Stromal cell of bone marrow (primary cell): Measurements from ENCODE around the gene ELMO1.
"Not testable (repeated sequence)": the region's sequence is repeated elsewhere in the genome, so short reads cannot be mapped to it uniquely, and the experiment has no call there.

Source experiments
- DNase-seq: peaks from one replicate; pipeline ENCODE4 v3.0.0-alpha.2; 2012; ENCODE audit warnings: low read depth

Gene ELMO1

DNA sequence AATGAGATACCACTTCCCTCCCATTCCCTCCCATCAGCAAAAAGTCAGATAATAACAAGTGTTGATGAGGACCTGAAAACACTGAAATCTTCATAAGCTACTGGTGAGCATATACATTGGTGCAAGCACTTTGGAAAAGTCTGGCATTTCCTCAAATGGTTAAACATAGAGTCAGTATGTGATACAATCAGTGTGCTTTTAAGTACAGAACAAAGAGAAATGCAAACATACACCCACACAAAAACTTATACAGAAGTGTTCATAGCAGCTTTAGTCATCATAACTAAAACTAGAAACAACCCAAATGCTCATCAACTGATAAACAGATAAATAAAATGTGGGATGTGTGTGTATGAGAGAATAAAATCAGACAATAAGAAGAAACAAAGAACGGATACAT, 261.9 kb downstream of the ELMO1 start:
- DNase-seq = no peak

DNA sequence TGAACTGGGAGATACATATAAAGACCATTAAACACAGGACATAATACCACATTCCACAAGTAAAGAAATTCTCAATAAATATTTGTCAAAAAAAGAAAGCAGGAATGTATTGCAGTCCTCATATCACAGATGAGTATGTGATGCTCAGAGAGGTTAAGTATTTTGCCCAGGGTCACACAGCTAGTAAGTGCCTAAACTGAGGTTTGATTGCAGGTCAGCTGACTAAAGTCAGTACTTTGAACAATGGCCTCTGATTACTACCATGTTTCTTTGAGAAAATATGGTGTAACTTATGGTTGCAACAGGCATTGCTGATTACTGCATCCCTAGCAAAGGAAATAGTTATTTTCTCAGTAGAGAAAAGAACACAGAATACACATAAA, 267.1 kb downstream of the ELMO1 start:
- DNase-seq = no peak

DNA sequence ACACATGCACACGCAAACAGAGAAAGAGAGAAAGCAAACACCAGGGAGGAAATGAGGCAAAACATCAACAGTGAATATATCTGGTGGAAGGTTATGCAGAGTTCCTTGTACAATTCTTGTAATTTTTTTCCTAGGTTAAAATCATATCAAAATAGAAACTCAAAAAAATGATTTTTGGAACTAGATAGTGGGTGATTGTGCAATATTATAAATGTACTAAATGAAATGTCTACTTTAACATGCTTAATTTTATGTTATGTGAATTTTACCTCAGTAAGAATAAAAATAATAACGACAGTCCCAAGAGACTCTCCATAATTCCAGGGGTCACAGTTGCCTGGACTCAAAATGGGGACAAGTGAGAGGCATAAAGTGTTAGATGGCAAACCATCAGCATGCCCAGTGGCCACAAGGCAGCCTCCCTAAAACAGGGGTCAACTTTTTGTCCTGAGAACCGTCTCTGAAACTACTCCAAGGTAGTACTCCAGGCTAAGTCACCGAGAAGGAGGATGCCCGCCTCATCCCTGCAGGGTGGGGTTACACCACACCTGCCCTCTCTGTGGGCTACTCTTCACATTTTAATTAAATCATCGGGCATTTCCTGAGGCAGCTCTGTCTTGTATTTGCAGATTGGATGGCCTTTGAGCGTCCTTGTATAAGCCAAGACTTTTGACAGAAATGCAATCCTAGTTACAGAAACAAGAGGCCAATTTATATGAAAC, 267.7 kb downstream of the ELMO1 start:
- no peak for DNase-seq

DNA sequence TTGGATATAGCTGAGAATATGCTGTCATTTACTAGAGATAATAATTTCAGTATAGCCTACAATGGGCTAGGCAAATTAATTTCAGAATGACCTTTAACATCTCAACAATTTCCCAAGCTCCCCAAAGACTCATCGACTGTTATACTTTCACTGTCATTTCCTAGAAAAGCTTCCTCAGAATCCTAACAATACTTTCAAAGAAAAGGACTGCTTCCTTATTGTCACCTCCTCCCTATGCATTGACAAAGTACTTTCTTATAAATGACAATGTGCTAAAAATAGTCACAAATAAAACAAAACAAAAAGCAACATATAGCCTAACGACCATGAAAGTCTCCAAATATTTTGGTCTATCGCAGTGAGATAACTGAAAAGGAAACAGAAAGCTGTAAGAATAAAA, 272.6 kb downstream of the ELMO1 start:
- no peak for DNase-seq

DNA sequence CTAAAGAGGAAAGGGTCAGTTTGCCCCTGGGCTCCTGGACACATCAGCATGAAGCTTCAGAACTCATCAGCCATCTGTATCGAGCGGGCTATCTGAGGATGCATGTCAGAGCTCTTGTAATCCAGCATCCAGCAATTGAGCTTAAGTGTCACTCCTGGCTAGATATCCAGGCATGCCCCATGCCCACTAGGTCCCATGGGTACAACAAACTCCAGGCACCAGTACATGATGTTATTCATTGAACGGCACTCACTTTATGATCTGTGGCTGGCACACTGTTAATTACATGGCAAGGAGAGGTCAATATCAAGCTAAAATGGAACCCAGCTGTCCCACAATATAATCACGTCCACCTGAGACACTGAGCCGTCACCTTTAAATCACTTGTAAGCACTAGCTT, 274.2 kb downstream of the ELMO1 start:
- DNase-seq = no peak

DNA sequence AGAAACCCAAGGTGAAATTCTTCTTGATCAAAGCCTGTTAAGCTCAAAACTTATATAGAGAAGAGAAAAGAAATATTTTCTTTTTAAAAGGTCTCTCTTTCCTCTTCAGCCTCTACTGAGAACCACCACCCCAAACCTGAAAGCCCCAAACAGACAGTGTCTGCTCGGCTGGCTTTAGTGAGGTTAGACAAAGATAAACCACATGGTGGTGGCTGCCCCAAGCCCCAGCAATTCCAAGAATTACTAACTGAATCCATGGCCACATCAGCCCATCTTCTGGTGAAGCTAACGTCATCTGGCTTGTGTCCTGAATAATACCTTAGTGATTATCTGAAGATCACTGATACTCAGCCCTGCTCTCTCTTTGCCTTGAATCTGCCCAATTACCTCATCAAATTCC, 275.0 kb downstream of the ELMO1 start:
- no peak for DNase-seq

DNA sequence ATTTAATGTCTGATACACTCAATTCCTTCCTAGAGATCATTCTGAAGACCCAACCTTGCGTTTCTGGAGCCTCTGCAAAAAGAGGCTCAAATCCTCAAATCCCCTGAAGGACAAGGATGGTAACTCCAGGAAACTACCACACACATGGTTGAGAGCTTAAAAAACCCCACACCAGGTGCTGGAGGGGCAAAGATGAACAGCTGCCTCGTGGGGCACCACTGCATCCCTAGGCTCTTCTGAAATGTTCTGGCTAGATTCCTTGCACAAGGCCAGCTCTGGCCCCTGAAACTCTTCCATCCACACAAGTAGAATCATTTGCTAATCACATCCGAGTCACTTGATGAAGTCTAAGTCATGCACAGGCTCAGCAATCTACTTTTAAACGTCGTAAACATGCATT, 286.6 kb downstream of the ELMO1 start:
- DNase-seq = no peak

DNA sequence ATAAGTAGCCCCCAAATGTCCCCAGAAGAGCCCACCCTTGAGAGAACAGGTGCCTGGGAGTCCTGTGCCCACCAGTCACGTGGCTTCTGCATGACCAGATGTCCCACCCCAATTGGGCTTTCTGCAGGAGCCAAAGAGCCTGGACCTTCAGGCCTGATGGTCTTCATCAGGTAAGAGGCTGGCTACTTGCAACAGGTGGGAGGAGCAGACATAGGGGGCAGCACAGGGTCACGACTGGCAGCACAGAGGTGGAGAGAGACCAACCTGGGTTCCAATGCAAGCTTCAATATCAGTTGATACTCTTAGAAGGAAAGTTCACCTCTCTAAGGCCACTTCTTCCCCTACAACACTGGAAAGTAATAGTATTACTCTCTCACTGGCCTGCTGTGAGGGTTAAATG, 288.0 kb downstream of the ELMO1 start:
- no peak for DNase-seq

DNA sequence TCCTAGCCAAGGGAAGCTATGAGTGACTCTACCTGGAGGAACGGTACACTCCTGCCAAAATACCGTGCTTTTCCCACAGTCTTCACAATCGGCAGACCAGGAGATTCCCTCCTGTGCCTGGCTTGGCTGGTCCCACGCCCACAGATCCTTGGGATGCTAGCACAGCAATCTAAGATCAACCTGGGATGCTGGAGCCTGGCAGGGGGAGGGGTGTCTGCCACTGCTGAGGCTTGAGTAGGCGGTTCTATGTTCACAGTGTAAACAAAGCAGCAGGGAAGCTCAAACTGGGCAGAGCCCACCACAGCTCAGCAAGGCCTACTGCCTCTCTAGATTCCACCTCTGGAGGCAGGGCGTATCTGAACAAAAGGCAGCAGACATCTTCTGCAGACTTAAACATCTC, 295.3 kb downstream of the ELMO1 start:
- DNase-seq = no peak

DNA sequence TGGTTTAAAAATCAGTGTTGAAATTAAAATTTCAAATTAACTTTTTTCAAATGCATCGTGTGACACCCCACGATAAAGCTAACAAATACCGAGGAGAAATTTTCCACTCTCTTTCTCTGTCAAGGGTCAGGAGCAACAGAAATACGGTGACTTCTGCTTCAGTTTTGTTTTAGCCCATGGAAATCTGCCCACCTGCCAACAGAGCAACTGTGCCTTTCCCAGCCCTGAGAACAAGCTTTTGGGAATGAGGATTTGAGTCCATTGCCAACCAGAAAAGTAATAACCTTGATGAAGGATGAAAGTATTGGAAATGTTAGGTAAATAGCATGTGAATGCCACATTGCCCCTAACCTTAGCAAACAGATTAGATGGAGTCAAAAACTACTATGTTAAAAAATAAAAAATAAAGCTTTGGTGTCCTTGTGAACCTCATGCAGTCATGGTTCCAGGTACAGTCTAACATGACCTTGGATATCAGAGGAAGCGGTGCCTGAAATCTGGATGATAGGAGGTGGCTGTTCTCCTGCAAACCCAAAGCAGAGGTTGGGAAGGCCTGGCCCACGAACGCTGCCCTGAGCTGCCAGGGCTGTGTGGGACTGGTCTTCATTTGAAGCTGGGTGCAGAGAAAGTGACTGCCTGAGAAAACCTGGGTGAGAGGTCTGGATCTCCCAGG, 296.8 kb downstream of the ELMO1 start:
- DNase-seq = no peak

DNA sequence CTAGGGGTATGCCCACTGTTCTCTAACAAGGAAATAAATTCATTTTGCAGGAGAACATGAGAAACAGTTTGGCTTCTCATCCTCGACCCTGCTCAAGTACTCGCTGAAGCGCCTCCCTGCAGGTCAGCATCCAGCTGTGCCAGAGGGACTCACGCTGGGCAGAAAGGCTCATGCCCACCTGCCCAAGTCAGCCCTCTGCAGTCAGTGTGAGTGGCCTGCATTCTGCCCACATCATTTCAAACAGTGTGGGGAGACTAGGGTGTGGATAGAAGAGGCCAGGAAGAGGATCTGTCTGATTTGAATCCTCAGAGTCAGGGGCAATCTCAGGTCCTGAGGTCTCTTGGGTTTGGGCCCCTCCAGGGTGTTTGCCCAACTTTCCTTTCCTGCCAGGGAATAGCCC, 297.8 kb downstream of the ELMO1 start:
- no peak for DNase-seq

DNA sequence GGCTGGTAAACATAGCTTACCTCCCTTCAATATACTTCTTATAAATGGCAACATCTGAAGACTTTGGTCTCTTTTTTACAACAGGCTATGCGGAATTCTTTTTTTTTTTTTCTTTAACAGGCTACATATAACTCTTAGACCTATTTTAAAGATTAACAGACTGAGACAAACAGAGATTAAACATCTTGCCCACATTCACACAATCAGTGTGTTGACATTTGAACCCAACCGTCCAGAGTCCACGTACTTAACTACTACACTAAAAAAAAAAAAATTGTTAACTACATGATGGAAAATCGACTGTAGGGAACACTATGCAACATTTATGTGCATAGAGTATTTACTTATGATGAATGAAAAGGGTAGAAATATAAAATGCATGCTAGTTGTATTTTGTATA, 298.5 kb downstream of the ELMO1 start:
- DNase-seq = no peak

DNA sequence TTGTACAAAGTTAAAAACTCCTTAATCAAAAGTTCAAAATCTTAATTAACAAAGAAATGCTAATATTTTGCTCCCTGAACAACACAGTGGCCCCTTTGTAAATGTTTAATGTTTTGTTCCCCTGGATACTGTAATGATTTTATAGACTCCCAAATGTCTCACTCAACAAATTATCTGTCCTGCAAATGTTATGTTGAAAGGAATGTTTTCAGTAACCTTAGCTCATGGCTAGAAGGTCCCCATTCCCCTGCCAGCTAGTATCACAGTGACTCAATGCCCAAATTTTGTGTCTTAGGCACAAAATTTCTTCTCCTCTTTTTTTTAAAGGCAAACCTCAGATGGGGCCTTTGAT, 298.9 kb downstream of the ELMO1 start:
- no peak for DNase-seq

DNA sequence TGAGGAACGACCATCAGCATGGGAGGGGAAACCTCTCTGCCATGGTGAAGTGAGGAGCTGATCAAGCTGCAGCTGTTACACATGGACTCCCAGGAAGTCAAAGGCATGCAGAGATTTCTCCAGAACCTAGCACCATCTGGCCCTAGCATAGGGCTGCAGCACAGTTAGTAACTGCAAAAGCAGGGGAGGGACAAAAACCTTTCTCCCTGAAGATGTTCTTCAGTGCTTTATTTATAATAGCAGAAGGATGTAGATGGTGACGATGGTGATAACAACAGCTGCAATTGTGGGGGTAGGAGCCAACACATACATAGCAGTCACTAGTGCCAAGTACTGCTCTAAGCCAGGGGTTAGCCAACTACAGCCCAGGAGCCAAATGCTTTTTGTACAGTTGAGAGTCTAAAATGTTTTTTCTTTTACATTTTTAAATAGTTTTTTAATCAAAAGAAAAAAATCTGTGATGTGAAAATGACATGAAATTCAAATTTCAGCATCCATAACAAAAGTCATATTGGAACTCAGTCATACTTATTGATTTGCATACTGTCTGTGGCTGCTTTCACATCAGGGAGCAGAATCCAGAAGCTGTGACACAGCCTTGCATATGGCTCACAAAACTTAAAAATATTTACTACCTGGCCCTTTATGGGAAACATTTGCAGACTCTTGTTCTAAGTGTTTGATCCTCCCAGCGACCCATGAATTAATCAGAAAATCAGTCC, 299.5 kb downstream of the ELMO1 start:
- no peak for DNase-seq

DNA sequence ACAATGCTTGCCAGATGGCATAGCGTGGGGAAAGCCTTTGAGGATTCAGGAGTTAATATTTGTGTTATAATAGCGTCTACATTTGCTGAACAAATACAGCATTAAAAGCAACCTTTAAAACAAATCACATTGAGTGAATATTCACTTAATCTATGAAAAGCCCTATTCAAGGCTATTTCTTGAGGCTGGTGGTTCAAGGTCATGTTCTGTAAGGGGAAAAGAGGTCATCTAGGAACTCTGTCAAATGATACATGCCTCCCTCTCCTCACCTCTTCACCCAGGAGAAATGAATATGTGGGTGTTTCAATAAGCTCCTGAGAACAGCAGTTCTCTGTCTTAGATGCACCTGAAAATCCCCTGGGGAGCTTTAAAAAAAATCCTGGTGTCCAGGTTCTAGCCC, 303.0 kb downstream of the ELMO1 start:
- DNase-seq = no peak

DNA sequence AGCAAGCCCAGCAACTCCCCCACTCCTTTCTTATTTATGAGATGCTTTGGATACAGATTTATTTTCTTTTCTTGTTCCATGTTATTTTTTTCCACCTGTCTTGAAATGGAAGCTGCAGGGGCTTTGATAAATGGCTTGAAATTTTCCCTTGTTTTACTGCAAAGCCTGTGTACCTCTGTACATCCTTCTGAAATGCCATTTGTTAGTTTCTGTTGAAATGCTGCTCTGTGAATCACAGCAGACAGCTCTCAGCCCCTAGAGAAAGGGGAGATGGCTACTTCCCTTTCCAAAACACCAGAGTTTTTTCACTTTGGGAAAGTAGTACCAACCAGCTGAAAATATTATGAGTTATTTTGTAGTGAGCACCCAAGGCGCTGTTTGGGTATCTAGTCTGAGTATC, 304.2 kb downstream of the ELMO1 start:
- no peak for DNase-seq

DNA sequence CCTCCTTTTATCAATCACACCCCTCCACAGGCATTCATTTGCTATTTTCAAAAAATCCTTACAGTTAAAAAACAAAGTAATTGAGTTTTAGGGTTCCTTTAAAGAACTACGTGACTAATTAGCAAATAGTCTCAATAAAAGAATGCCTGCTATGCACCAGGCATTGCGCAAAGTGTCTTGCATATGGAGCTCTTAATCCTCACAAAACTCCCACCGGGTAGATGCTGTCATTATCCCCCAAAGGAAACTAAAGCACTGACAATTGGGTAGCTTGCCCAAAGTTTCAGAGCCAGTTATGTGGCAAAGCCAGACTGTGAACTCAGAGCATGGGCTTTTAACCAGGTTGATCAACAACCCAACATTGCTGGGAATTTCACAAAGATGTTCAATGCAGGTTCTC, 305.7 kb downstream of the ELMO1 start:
- no peak for DNase-seq

DNA sequence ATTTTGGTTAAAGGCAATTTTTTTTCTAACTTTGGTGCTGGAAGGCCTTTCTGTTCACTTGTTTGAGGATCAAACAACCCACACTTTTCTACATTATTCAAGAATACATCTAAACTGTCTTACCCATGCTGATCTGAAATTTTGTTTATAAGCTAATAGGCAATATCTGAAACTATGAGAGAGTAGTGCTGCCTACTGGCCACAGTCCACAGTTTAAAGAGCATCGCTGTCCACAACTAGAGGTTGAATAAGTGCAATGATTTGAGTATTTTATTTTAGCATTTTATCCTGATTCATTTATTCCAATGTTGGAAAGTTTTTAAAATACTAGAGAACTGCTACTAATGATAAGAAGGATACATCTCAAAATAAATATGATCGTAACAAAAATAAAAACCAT, 306.9 kb downstream of the ELMO1 start:
- DNase-seq = peak; percentile 2

DNA sequence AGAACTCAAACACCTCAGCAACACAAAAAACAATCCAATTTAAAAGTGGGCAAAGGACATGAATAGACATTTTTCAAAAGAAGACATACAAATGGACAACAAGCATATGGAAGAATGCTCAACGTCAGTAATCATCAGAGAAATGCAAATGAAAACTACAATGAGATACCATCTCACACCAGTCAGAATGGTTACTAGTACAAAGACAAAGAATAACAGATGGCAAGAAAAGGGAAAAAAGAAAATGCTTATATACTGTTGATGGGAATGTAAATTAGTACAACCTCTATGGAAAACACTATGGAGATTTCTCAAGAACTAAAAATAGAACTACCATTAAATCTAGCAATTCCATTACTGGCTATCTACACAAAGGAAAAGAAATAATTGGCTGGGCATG, 314.8 kb downstream of the ELMO1 start:
- DNase-seq = not testable (repeated sequence)

DNA sequence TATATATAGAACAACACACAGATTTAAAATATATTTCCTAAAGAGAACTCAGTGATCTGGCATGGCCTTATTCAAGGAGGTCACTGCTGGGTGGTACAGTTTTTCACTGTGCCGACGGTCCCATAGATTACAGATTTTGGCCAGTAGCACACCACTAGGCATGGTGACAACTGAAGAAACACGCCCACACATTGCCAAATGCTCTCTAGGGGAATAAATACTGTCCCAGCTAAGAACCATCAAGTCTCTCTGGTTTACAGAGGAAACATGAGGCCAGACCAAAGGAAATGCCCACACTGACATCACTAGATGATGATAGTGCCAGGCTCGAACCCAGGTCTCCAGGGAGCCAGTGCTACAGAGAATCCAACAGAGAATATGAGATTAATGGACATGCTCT, 316.8 kb downstream of the ELMO1 start:
- no peak for DNase-seq

DNA sequence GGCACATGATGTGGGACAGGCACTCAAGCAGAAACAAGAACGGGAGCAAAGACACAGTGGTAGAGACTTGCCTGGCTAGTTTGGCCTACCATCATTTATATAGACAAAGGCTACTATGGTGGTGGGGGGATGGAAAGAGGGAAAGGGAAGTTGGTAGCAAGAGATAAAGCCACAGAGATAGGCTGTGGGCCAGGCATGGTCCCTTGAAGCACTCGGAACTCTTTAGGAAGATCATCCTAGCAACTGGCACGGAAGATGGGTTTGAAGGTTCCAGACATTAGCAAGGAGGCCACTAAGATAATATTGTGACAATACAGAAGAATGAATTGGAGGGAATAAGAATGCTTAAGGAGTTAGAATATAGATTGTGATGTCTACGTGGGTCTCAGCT, 319.6 kb downstream of the ELMO1 start:
- no peak for DNase-seq

DNA sequence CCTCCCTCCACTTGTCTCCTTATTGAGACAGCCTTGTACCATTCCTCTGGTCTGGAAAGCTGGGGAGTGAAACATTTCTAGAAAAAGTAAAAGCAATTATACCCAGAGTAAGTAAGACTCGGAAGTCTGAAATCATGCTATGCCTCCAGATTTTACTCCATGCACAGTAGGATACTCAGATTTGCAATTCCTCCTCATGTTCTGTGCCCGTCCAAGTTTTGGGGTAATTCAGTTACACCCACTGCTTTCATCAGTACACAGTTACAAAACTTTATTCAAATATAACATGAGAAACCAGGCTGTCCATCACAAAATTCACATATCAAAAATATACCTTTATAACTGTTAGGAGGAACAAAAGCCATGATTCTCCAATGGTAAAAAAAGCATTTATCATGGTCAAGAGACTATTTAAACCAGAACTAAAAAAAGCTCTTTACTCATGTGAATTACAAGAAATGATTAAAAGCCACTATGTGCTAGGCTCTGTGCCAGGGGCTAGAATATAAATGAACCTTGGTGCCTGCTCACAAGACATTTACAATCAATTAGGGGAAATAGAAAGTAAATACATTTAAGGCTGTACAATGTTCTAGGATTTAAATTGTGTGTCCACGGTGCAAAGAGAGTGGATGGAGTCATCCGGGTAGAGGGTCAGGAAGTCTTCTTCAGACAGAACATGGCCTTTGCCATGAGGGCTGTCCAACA, 320.2 kb downstream of the ELMO1 start:
- no peak for DNase-seq

DNA sequence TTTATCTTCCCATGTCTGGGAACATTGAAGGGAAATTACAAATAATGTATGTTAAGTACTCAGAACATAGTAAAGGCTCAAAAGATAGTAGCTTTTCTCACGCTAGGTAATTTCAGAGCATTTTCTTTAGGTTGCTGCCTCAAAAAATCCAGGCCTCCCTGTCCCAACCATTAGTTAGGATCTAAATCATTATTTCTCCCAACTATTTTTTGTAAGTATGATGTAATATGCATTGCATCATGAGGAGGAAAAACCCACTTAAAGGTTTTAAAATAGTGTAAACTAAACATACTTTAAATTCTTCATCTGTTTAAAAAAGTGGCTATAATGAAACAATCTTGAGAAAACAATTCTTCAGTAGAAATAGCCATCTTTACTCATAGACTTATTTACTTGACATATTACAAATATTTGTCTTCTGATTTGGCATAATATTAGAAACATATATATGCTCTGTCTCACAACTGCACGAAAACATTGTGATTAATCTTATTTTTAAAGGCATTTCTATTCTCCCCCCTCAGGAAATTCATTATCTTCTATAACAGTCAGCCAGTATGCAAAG, 329.3 kb downstream of the ELMO1 start:
- DNase-seq = no peak
